Measurements from ENCODE around the gene PDE4D. TPM values are rescaled to one million over a fixed set of nuclear protein-coding genes. Genes with fewer than 3 reads are reported as not detected.
A peak's percentile ranks its signal among the peaks of the same experiment; 100 is the strongest.

PDE4D gene
- polyA plus RNA-seq, 6 donors from 2014 or later = 4.1 to 20.0 (median 12.9) TPM

- H3K36me3 Mint-ChIP-seq = no peaks in the 10 kb centered on the region
- H3K4me3 Mint-ChIP-seq = no peak overlapping the region
- no peak for ATAC-seq (ENCODE audit: low read depth in 2 of 2)
- no peak overlapping the region for H3K27ac Mint-ChIP-seq
- no peaks in the 10 kb centered on the region for H3K9me3 Mint-ChIP-seq
- H3K4me1 Mint-ChIP-seq = peaks cover 0 to 2% (median 0%) of the 10 kb centered on the region in 3 donors
- no peak for DNase-seq
- no peaks in the 10 kb centered on the region for H3K27me3 Mint-ChIP-seq
These were observed 538.7 kb downstream of the PDE4D start for GRCh38 chr5:59354811-59355210.

GRCh38 chr5:59354274-59354673 is 539.3 kb downstream of the PDE4D start:
- Mint-ChIP-seq H3K27ac (no peak overlapping the region), H3K27me3 (no peaks in the 10 kb centered on the region), H3K36me3 (no peaks in the 10 kb centered on the region), H3K4me1 (peaks cover 0 to 2% (median 0%) of the 10 kb centered on the region in 3 donors), H3K9me3 (no peaks in the 10 kb centered on the region), H3K4me3 (no peak overlapping the region)
- no peak for DNase-seq
- ATAC-seq (ENCODE audit: low read depth in 2 of 2) = no peak

GRCh38 chr5:59351076-59351794 is 542.3 kb downstream of the PDE4D start:
- no peaks in the 10 kb centered on the region for H3K27me3 Mint-ChIP-seq
- H3K4me1 Mint-ChIP-seq = no peaks in the 10 kb centered on the region
- no peak for ATAC-seq (ENCODE audit: low read depth in 2 of 2)
- H3K4me3 Mint-ChIP-seq = no peak overlapping the region
- H3K36me3 Mint-ChIP-seq = no peaks in the 10 kb centered on the region
- no peak overlapping the region for H3K27ac Mint-ChIP-seq
- H3K9me3 Mint-ChIP-seq = no peaks in the 10 kb centered on the region
- no peak for DNase-seq

DNA sequence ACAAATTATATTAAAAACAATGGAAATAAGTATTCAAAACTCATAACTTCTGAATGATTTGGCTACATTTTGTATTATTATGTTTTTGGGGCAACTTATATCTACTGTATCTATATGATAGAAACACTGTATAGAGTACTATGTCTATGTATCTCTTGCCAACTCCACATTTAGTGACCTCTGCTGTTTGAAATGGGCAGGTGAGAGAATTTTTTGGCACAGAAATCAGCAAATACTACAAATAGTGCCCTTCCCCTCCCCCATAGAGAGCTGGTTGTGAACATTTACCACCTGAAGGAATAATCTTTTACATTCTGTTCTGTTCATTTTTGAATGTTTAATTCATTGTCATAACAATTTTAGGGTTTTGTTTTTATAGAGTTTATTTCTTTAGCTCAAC is 545.3 kb downstream of the PDE4D start:
- no peak overlapping the region for H3K4me3 Mint-ChIP-seq
- no peaks in the 10 kb centered on the region for H3K9me3 Mint-ChIP-seq
- ATAC-seq (ENCODE audit: low read depth in 2 of 2) (no peak), DNase-seq (no peak)
- no peak overlapping the region for H3K27ac Mint-ChIP-seq
- H3K27me3 Mint-ChIP-seq = no peaks in the 10 kb centered on the region
- H3K36me3 Mint-ChIP-seq = no peaks in the 10 kb centered on the region
- no peaks in the 10 kb centered on the region for H3K4me1 Mint-ChIP-seq

GRCh38 chr5:59346982-59347381 is 546.5 kb downstream of the PDE4D start:
- H3K27ac Mint-ChIP-seq = no peak overlapping the region
- no peaks in the 10 kb centered on the region for H3K36me3 Mint-ChIP-seq
- DNase-seq (no peak), ATAC-seq (ENCODE audit: low read depth in 2 of 2) (no peak)
- no peaks in the 10 kb centered on the region for H3K9me3 Mint-ChIP-seq
- H3K4me3 Mint-ChIP-seq = no peak overlapping the region
- H3K27me3 Mint-ChIP-seq = no peaks in the 10 kb centered on the region
- H3K4me1 Mint-ChIP-seq = no peaks in the 10 kb centered on the region

- Mint-ChIP-seq H3K9me3 (no peaks in the 10 kb centered on the region), H3K27ac (no peak overlapping the region), H3K27me3 (no peaks in the 10 kb centered on the region), H3K4me3 (no peak overlapping the region), H3K36me3 (no peaks in the 10 kb centered on the region), H3K4me1 (no peaks in the 10 kb centered on the region)
- ATAC-seq (ENCODE audit: low read depth in 2 of 2) = no peak
- DNase-seq = no peak
These were observed 547.0 kb downstream of the PDE4D start for GRCh38 chr5:59346514-59346913.

DNA sequence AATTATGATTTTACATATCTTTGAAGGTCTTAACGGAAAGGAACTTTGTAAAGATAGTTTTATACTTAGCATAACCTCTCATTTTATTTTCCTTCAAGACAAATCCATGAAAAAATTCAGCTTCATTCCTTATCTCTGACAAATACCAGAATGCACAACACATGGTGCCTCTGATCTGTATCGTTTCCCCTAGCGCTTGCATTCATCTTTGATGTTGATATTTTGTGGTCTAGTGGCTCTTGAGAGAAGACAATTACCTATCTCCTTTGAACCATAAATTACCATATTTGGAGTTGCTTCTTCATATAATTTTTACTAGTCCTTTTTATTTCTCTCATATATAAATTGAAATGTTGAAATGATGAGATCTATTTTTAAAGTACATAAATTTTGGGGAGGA is 551.3 kb downstream of the PDE4D start:
- ATAC-seq (ENCODE audit: low read depth in 2 of 2) = no peak

GRCh38 chr5:59341760-59342159 is 551.8 kb downstream of the PDE4D start:
- H3K27me3 Mint-ChIP-seq = no peaks in the 10 kb centered on the region
- ATAC-seq (ENCODE audit: low read depth in 2 of 2) (no peak), DNase-seq (no peak)

More for the DNA sequence above, 551.3 kb downstream of the PDE4D start:
- no peak overlapping the region for H3K4me3 Mint-ChIP-seq
- no peaks in the 10 kb centered on the region for H3K9me3 Mint-ChIP-seq
- no peak overlapping the region for H3K27ac Mint-ChIP-seq
- DNase-seq = no peak
- H3K27me3 Mint-ChIP-seq = no peaks in the 10 kb centered on the region
- H3K36me3 Mint-ChIP-seq = no peaks in the 10 kb centered on the region
- peaks cover 6 to 7% (median 6%) of the 10 kb centered on the region in 3 donors for H3K4me1 Mint-ChIP-seq

GRCh38 chr5:59341155-59341554 is 552.4 kb downstream of the PDE4D start:
- DNase-seq (no peak), ATAC-seq (ENCODE audit: low read depth in 2 of 2) (no peak)
- H3K36me3 Mint-ChIP-seq = no peaks in the 10 kb centered on the region
- no peaks in the 10 kb centered on the region for H3K27me3 Mint-ChIP-seq
- H3K9me3 Mint-ChIP-seq = no peaks in the 10 kb centered on the region
- peaks cover 7 to 14% (median 9%) of the 10 kb centered on the region in 3 donors for H3K4me1 Mint-ChIP-seq
- H3K27ac Mint-ChIP-seq = no peak overlapping the region
- no peak overlapping the region for H3K4me3 Mint-ChIP-seq

More at GRCh38 chr5:59341760-59342159, 551.8 kb downstream of the PDE4D start:
- no peaks in the 10 kb centered on the region for H3K36me3 Mint-ChIP-seq
- H3K9me3 Mint-ChIP-seq = no peaks in the 10 kb centered on the region
- no peak overlapping the region for H3K4me3 Mint-ChIP-seq
- no peak overlapping the region for H3K27ac Mint-ChIP-seq
- H3K4me1 Mint-ChIP-seq = peaks cover 7 to 11% (median 7%) of the 10 kb centered on the region in 3 donors

DNA sequence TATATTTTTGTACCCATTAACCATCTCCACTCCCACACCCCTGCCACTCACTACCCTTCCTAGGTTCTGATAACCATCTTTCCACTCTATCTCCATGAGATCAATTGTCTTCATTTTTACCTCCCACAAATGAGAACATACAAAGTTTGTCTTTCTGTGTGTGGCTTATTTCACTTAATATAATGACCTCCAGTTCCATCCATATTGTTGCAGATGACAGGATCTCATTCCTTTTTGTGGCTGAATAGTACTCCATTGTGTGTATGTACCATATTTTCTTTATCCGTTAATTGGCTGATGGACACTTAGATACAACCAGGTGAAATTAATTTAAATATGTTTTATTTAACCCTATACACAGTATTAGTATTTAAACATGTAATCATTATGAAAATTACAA is 552.9 kb downstream of the PDE4D start:
- H3K4me3 Mint-ChIP-seq = no peak overlapping the region
- H3K36me3 Mint-ChIP-seq = no peaks in the 10 kb centered on the region
- ATAC-seq (ENCODE audit: low read depth in 2 of 2) (no peak), DNase-seq (no peak)
- H3K4me1 Mint-ChIP-seq = peaks cover 7 to 14% (median 9%) of the 10 kb centered on the region in 3 donors
- peak overlapping the region in 1 of 6 donors; percentile 40 for H3K27ac Mint-ChIP-seq
- H3K9me3 Mint-ChIP-seq = no peaks in the 10 kb centered on the region
- H3K27me3 Mint-ChIP-seq = no peaks in the 10 kb centered on the region

GRCh38 chr5:59337240-59337639 is 556.3 kb downstream of the PDE4D start:
- ATAC-seq (ENCODE audit: low read depth in 2 of 2) (peak; percentile 96 to 97), DNase-seq (peak; percentile 52)
- Mint-ChIP-seq H3K4me1 (peaks cover 7 to 14% (median 9%) of the 10 kb centered on the region in 3 donors), H3K36me3 (no peaks in the 10 kb centered on the region), H3K9me3 (no peaks in the 10 kb centered on the region), H3K4me3 (peak overlapping the region in 6 of 8 donors; percentile 37 to 82 (median 58)), H3K27me3 (no peaks in the 10 kb centered on the region), H3K27ac (peak overlapping the region in 4 of 6 donors; percentile 3 to 64 (median 52))

GRCh38 chr5:59335544-59335943 is 558.0 kb downstream of the PDE4D start:
- Mint-ChIP-seq H3K27me3 (no peaks in the 10 kb centered on the region), H3K27ac (no peak overlapping the region), H3K4me1 (peaks cover 7 to 14% (median 9%) of the 10 kb centered on the region in 3 donors), H3K4me3 (no peak overlapping the region), H3K36me3 (no peaks in the 10 kb centered on the region), H3K9me3 (no peaks in the 10 kb centered on the region)
- ATAC-seq (ENCODE audit: low read depth in 2 of 2) (no peak), DNase-seq (no peak)

DNA sequence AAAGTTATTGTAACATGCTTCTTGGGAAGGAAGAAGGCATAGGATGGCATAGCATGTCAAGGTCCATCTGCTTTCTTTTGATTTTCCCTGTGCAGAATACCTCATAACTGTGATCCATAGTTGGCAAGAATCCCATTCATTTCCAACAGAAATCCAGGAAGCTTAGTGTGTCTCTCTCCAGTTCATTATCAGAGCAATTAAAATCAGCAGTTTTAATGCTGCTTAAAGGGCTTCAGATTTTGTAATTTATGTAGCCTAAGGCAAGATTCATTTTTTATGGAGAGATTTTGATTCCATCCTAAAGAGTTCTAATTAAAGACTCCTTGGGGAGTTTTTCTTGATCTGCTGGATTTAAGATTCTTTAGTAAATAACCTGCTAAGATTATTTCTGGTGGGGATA is 560.1 kb downstream of the PDE4D start:
- Mint-ChIP-seq H3K27me3 (no peaks in the 10 kb centered on the region), H3K4me1 (peaks cover 7 to 14% (median 9%) of the 10 kb centered on the region in 3 donors), H3K27ac (no peak overlapping the region), H3K9me3 (no peaks in the 10 kb centered on the region), H3K4me3 (no peak overlapping the region), H3K36me3 (no peaks in the 10 kb centered on the region)
- ATAC-seq (ENCODE audit: low read depth in 2 of 2) (no peak), DNase-seq (no peak)

DNA sequence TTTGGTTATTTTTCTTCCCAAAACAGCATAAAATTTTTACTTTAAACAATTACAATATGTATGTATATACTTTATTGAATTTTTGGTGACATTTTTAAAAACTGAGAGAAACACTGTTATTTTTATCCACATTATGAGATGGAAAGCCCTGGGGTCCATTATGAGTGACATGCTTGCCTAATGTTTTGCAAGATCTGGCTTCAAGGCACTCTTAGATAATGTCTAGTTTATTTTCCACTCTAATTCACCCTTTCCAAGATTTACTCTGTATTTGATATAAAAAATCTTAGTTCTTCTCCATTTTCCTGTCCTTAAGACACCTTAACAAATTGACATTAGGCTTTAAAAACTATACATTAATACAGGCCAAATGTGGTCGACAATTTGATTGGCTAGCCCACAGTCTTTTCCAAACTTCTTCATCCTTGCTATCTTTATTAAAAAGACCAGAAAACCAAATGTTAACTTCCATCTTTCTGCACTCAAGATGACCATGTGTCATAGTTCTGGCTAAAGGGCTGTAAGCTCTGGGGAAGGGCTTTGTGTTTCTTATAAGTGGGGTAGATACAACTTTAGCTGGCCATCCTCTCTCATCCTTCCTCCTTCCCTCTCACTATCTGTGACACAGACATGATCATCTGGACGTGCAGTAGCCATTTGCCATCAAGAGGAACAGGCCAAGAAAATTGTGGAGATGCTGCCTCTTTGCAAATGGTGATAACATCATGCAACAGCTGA is 561.1 kb downstream of the PDE4D start:
- Mint-ChIP-seq H3K36me3 (no peaks in the 10 kb centered on the region), H3K9me3 (no peaks in the 10 kb centered on the region), H3K27me3 (no peaks in the 10 kb centered on the region), H3K27ac (no peak overlapping the region), H3K4me1 (peaks cover 3 to 9% (median 6%) of the 10 kb centered on the region in 3 donors), H3K4me3 (no peak overlapping the region)
- DNase-seq = no peak
- ATAC-seq (ENCODE audit: low read depth in 2 of 2) = no peak

Measured in naive B cell (primary cell).